Measurements from ENCODE around the gene MARCKSL1.

MARCKSL1 gene

GRCh38 chr1:32352239-32352745, 16.3 kb upstream of the MARCKSL1 start:
- DNase-seq, result no peak

GRCh38 chr1:32351399-32352238, 15.6 kb upstream of the MARCKSL1 start:
- DNase-seq, result peak; percentile 97

GRCh38 chr1:32350785-32351398, 14.9 kb upstream of the MARCKSL1 start:
- no peak for DNase-seq

GRCh38 chr1:32349211-32349708, 13.2 kb upstream of the MARCKSL1 start:
- peak; percentile 55 for DNase-seq

- no peak for DNase-seq
Measured at GRCh38 chr1:32346532-32347157, 10.6 kb upstream of the MARCKSL1 start.

- DNase-seq, result no peak
Measured at GRCh38 chr1:32345289-32345827, 9.3 kb upstream of the MARCKSL1 start.

GRCh38 chr1:32342704-32343103, 6.7 kb upstream of the MARCKSL1 start:
- no peak for DNase-seq

- no peak for DNase-seq
Measured at GRCh38 chr1:32341971-32342370, 5.9 kb upstream of the MARCKSL1 start.

- DNase-seq, result no peak
Measured at GRCh38 chr1:32341186-32341757, 5.2 kb upstream of the MARCKSL1 start.

- no peak for DNase-seq
Measured at GRCh38 chr1:32339363-32339978, 3.4 kb upstream of the MARCKSL1 start.

- no peak for DNase-seq
Measured at GRCh38 chr1:32338637-32339145, 2.7 kb upstream of the MARCKSL1 start.

- peak; percentile 67 for DNase-seq
Measured at GRCh38 chr1:32337855-32338636, 2.0 kb upstream of the MARCKSL1 start.

- DNase-seq, result peak; percentile 66
Measured at GRCh38 chr1:32336963-32337675, 1.1 kb upstream of the MARCKSL1 start.

GRCh38 chr1:32336591-32336932, 529 bp upstream of the MARCKSL1 start:
- DNase-seq, result no peak

- DNase-seq, result no peak
Measured at GRCh38 chr1:32335535-32335789, 571 bp downstream of the MARCKSL1 start.

- peak; percentile 62 for DNase-seq
Measured at GRCh38 chr1:32334864-32335534, 1.0 kb downstream of the MARCKSL1 start.

- no peak for DNase-seq
Measured at GRCh38 chr1:32334274-32334861, 1.7 kb downstream of the MARCKSL1 start.

GRCh38 chr1:32333251-32333963, 2.6 kb downstream of the MARCKSL1 start:
- DNase-seq, result no peak

Data from femur (tissue), 1 donor.